Measurements from ENCODE around the gene SUN3.

SUN3 gene

GRCh38 chr7:47979832-47980181 lies 49.1 kb downstream of the SUN3 start:
- no peak for DNase-seq (ENCODE audit: low read depth)
- TF ChIP-seq CTCF (IDR thresholded peaks at IDR 0.05; ENCODE audit: insufficient read depth, low read depth, low read length, missing control alignments): no peak
- peak overlapping the region; percentile 97 for H3K4me3 ChIP-seq (ENCODE audit: low read depth, low read length)

GRCh38 chr7:47979145-47979831 lies 49.6 kb downstream of the SUN3 start, which contains the start of gene HUS1:
Gene HUS1, minus strand, starts transcription at chr7:47979615. Its CDS starts 96 bp downstream, at chr7:47979519.
- TF ChIP-seq CTCF (IDR thresholded peaks at IDR 0.05; ENCODE audit: insufficient read depth, low read depth, low read length, missing control alignments): no peak
- peak; percentile 98 for DNase-seq (ENCODE audit: low read depth)
- H3K4me3 ChIP-seq (ENCODE audit: low read depth, low read length): peak within 1 kb of the TSS; percentile 97

GRCh38 chr7:47978790-47979144 lies 50.1 kb downstream of the SUN3 start:
- no peak for TF ChIP-seq CTCF (IDR thresholded peaks at IDR 0.05; ENCODE audit: insufficient read depth, low read depth, low read length, missing control alignments)
- no peak for DNase-seq (ENCODE audit: low read depth)
- H3K4me3 ChIP-seq (ENCODE audit: low read depth, low read length): peak overlapping the region; percentile 97

- no peak overlapping the region for H3K4me3 ChIP-seq (ENCODE audit: low read depth, low read length)
- no peak for DNase-seq (ENCODE audit: low read depth)
- no peak for TF ChIP-seq CTCF (IDR thresholded peaks at IDR 0.05; ENCODE audit: insufficient read depth, low read depth, low read length, missing control alignments)
Observed at GRCh38 chr7:47973739-47974138, 55.2 kb downstream of the SUN3 start.

- TF ChIP-seq CTCF (IDR thresholded peaks at IDR 0.05; ENCODE audit: insufficient read depth, low read depth, low read length, missing control alignments): no peak
- H3K4me3 ChIP-seq (ENCODE audit: low read depth, low read length): no peak overlapping the region
- no peak for DNase-seq (ENCODE audit: low read depth)
Observed at GRCh38 chr7:47970761-47971160, 58.1 kb downstream of the SUN3 start.

GRCh38 chr7:47968847-47969774 lies 59.8 kb downstream of the SUN3 start:
- H3K4me3 ChIP-seq (ENCODE audit: low read depth, low read length): no peak overlapping the region
- peak; percentile 86 for TF ChIP-seq CTCF (IDR thresholded peaks at IDR 0.05; ENCODE audit: insufficient read depth, low read depth, low read length, missing control alignments)
- peak; percentile 74 for DNase-seq (ENCODE audit: low read depth)

Measured in GM12865 (cell line).